Neural progenitor cell (in vitro differentiated cells): ENCODE measurements around the gene ARHGAP30. TPM values are rescaled to one million over a fixed set of nuclear protein-coding genes. Genes with fewer than 3 reads are reported as not detected.
"Not testable (repeated sequence)": the region's sequence is repeated elsewhere in the genome, so short reads cannot be mapped to it uniquely, and the experiment has no call there.

Experiments used
- DNase-seq: peaks from one replicate; pipeline ENCODE4 v3.0.0-alpha.2; 2016; ENCODE audit warnings: low spot score
- H2AFZ ChIP-seq: fragments of 200-600 bp; sonication (generic); replicated peaks from 2 replicates; pipeline ENCODE4 v1.6.1; 2016; ENCODE audit warnings: antibody characterized with exemption
- H3F3A ChIP-seq: fragments of 200-600 bp; sonication (generic); 2 replicates; pipeline ENCODE4 v1.6.1; 2016; ENCODE audit warnings: antibody characterized with exemption, low read depth
- H3K27ac ChIP-seq: fragments of 200-600 bp; sonication (generic); 2 replicates; pipeline ENCODE4 v1.5.1; 2016; ENCODE audit warnings: mild to moderate bottlenecking
- H3K27me3 ChIP-seq: fragments of 200-600 bp; sonication (generic); 2 replicates; pipeline ENCODE4 v1.6.1; 2016; ENCODE audit warnings: mild to moderate bottlenecking, moderate library complexity
- H3K36me3 ChIP-seq: fragments of 200-600 bp; sonication (generic); 2 replicates; pipeline ENCODE4 v1.5.1; 2016
- H3K4me1 ChIP-seq: fragments of 200-600 bp; sonication (generic); 2 replicates; pipeline ENCODE4 v1.6.1; 2016; ENCODE audit warnings: mixed run types
- H3K4me2 ChIP-seq: fragments of 200-600 bp; sonication (generic); 2 replicates; pipeline ENCODE4 v1.6.1; 2016
- H3K4me3 ChIP-seq: fragments of 200-600 bp; sonication (generic); 2 replicates; pipeline ENCODE4 v1.5.1; 2016
- H3K79me2 ChIP-seq: fragments of 200-600 bp; sonication (generic); 2 replicates; pipeline ENCODE4 v1.6.1; 2016; ENCODE audit warnings: low read depth
- H3K9ac ChIP-seq: fragments of 200-600 bp; sonication (generic); 2 replicates; pipeline ENCODE4 v1.6.1; 2016
- H3K9me3 ChIP-seq: fragments of 200-600 bp; sonication (generic); 2 replicates; pipeline ENCODE4 v1.5.1; 2016; ENCODE audit warnings: low read depth
- H4K20me1 ChIP-seq: fragments of 200-600 bp; sonication (generic); 2 replicates; pipeline ENCODE4 v1.6.1; 2016; ENCODE audit warnings: low read depth
- H3K27ac Mint-ChIP-seq: 3 replicates; pipeline ENCODE4 v1.8.0; 2021; ENCODE audit warnings: mixed read lengths
- H3K27me3 Mint-ChIP-seq: 2 replicates; pipeline ENCODE4 v1.8.0; 2022; ENCODE audit warnings: low read depth, mild to moderate bottlenecking, inconsistent platforms, moderate library complexity, mixed read lengths; ENCODE audit not compliant: insufficient read depth
- H3K36me3 Mint-ChIP-seq: 3 replicates; pipeline ENCODE4 v1.8.0; 2021; ENCODE audit warnings: mixed read lengths
- H3K4me1 Mint-ChIP-seq: 3 replicates; pipeline ENCODE4 v1.8.0; 2021; ENCODE audit warnings: mixed read lengths
- H3K4me3 Mint-ChIP-seq: 3 replicates; pipeline ENCODE4 v1.8.0; 2021; ENCODE audit warnings: mild to moderate bottlenecking, moderate library complexity, mixed read lengths
- H3K9me3 Mint-ChIP-seq: 3 replicates; pipeline ENCODE4 v1.8.0; 2020; ENCODE audit warnings: mixed read lengths
- CTCF ChIP-seq: fragments of 200-600 bp; sonication (generic); IDR thresholded peaks from 2 replicates; pipeline ENCODE4 v1.5.1; 2017; ENCODE audit warnings: antibody characterized with exemption, mild to moderate bottlenecking
- EZH2 ChIP-seq: fragments of 200-600 bp; sonication (generic); IDR thresholded peaks from 2 replicates; pipeline ENCODE4 v1.6.1; 2017; ENCODE audit warnings: antibody characterized with exemption, mild to moderate bottlenecking, moderate library complexity
- EZH2phosphoT487 ChIP-seq: fragments of 200-600 bp; sonication (generic); IDR thresholded peaks from 2 replicates; pipeline ENCODE4 v1.6.1; 2017; ENCODE audit warnings: antibody characterized with exemption
- total RNA-seq: library from RNA; depleted of rRNA; stranded (reverse); fragments of >200 nt; gene quantifications from 2 replicates; pipeline ENCODE4 v1.2.3, GENCODE V29; 2015; ENCODE audit warnings: low replicate concordance

The ARHGAP30 gene
- total RNA-seq, 1 donor from 2014 or later: not detected

- no peaks in the 10 kb centered on the region for H3K36me3 Mint-ChIP-seq
- H3K4me3 Mint-ChIP-seq: no peak overlapping the region
- H3K27ac ChIP-seq: no peak overlapping the region
- peaks cover 38% of the 10 kb centered on the region for H3K27me3 Mint-ChIP-seq
- peaks cover 24% of the 10 kb centered on the region for H3F3A ChIP-seq
- peaks cover 34% of the 10 kb centered on the region for H4K20me1 ChIP-seq
- H3K9ac ChIP-seq: no peak overlapping the region
- no peaks in the 10 kb centered on the region for H3K9me3 ChIP-seq
- no peaks in the 10 kb centered on the region for H3K9me3 Mint-ChIP-seq
- DNase-seq: no peak
- no peaks in the 10 kb centered on the region for H3K36me3 ChIP-seq
- peaks cover 22% of the 10 kb centered on the region for H3K4me1 ChIP-seq
- H3K27ac Mint-ChIP-seq: no peak overlapping the region
- H3K27me3 ChIP-seq: no peaks in the 10 kb centered on the region
- H3K79me2 ChIP-seq: peaks cover 70% of the 10 kb centered on the region
- TF ChIP-seq EZH2phosphoT487 (no peak), CTCF (no peak), EZH2 (no peak)
- peaks cover 27% of the 10 kb centered on the region for H3K4me1 Mint-ChIP-seq
- peak overlapping the region; percentile 16 for H3K4me3 ChIP-seq
- peak overlapping the region; percentile 94 for H3K4me2 ChIP-seq
- no peak overlapping the region for H2AFZ ChIP-seq
These were observed 51.1 kb downstream of the ARHGAP30 start for GRCh38 chr1:161018631-161018930.

GRCh38 chr1:161017756-161018630 lies 51.7 kb downstream of the ARHGAP30 start:
- peaks cover 40% of the 10 kb centered on the region for H4K20me1 ChIP-seq
- H3K9me3 ChIP-seq: no peaks in the 10 kb centered on the region
- H3K4me3 Mint-ChIP-seq: no peak overlapping the region
- no peak overlapping the region for H2AFZ ChIP-seq
- peaks cover 27% of the 10 kb centered on the region for H3K4me1 Mint-ChIP-seq
- H3K4me2 ChIP-seq: peak overlapping the region; percentile 94
- no peaks in the 10 kb centered on the region for H3K9me3 Mint-ChIP-seq
- no peaks in the 10 kb centered on the region for H3K36me3 Mint-ChIP-seq
- H3K4me1 ChIP-seq: peaks cover 22% of the 10 kb centered on the region
- H3K36me3 ChIP-seq: no peaks in the 10 kb centered on the region
- TF ChIP-seq CTCF: no peak
- no peak for TF ChIP-seq EZH2phosphoT487
- no peak for TF ChIP-seq EZH2
- H3F3A ChIP-seq: peaks cover 24% of the 10 kb centered on the region
- no peak overlapping the region for H3K27ac Mint-ChIP-seq
- DNase-seq: no peak
- H3K27me3 ChIP-seq: no peaks in the 10 kb centered on the region
- H3K9ac ChIP-seq: no peak overlapping the region
- H3K27me3 Mint-ChIP-seq: peaks cover 38% of the 10 kb centered on the region
- no peak overlapping the region for H3K27ac ChIP-seq
- peaks cover 76% of the 10 kb centered on the region for H3K79me2 ChIP-seq
- H3K4me3 ChIP-seq: no peak overlapping the region

GRCh38 chr1:161017181-161017580 lies 52.5 kb downstream of the ARHGAP30 start:
- not testable (repeated sequence) for H2AFZ ChIP-seq, H3K36me3 ChIP-seq, H3K27ac ChIP-seq, DNase-seq, H3K9ac ChIP-seq, H3K9me3 ChIP-seq, H3K9me3 Mint-ChIP-seq, H3K27ac Mint-ChIP-seq, H3K4me3 Mint-ChIP-seq, H3K36me3 Mint-ChIP-seq, H3K27me3 ChIP-seq, H3K4me3 ChIP-seq
- Histone ChIP-seq H3F3A (peaks cover 24% of the 10 kb centered on the region), H4K20me1 (peaks cover 46% of the 10 kb centered on the region), H3K79me2 (peaks cover 84% of the 10 kb centered on the region), H3K4me1 (peaks cover 22% of the 10 kb centered on the region), H3K4me2 (peak overlapping the region; percentile 30)
- peaks cover 27% of the 10 kb centered on the region for H3K4me1 Mint-ChIP-seq
- peaks cover 36% of the 10 kb centered on the region for H3K27me3 Mint-ChIP-seq

GRCh38 chr1:161016683-161017082 lies 53.0 kb downstream of the ARHGAP30 start:
- DNase-seq, H3K4me2 ChIP-seq, H3K27me3 ChIP-seq, H3K9ac ChIP-seq, H3K9me3 Mint-ChIP-seq, H3K36me3 Mint-ChIP-seq, H3K27ac Mint-ChIP-seq, H3K36me3 ChIP-seq, H3K4me3 ChIP-seq, H2AFZ ChIP-seq, H3K4me3 Mint-ChIP-seq, H3K9me3 ChIP-seq, H3K27ac ChIP-seq: not testable (repeated sequence)
- Histone ChIP-seq H3K4me1 (peaks cover 22% of the 10 kb centered on the region), H3K79me2 (peaks cover 89% of the 10 kb centered on the region), H4K20me1 (peaks cover 50% of the 10 kb centered on the region), H3F3A (peaks cover 20% of the 10 kb centered on the region)
- H3K27me3 Mint-ChIP-seq: peaks cover 34% of the 10 kb centered on the region
- H3K4me1 Mint-ChIP-seq: peaks cover 27% of the 10 kb centered on the region
